H1 (cell line): Measurements from ENCODE around the gene TBCE. TPM values are rescaled to one million over a fixed set of nuclear protein-coding genes. Genes with fewer than 3 reads are reported as not detected.

Source experiments
- CEBPB ChIP-seq: IDR thresholded peaks from 2 replicates; pipeline ENCODE4 v1.6.1; 2012; ENCODE audit warnings: low read depth, low read length
- E2F6 ChIP-seq: IDR thresholded peaks from 2 replicates; pipeline ENCODE4 v1.6.1; 2012; ENCODE audit warnings: inconsistent platforms
- GABPA ChIP-seq: IDR thresholded peaks from 2 replicates; pipeline ENCODE4 v1.6.1; 2011; ENCODE audit warnings: mild to moderate bottlenecking, low read length, moderate library complexity, borderline replicate concordance; ENCODE audit not compliant: insufficient read depth
- MAFK ChIP-seq: IDR thresholded peaks from 2 replicates; pipeline ENCODE4 v1.6.1; 2012; ENCODE audit warnings: low read depth, mild to moderate bottlenecking, improper control_type of control experiment, low read length
- polyA plus RNA-seq, 7 experiments: library from polyadenylated mRNA; depleted of rRNA in 3 of 7; stranded (reverse) in 5 of 7; unstranded in 2 of 7; fragments of >200 nt in 5 of 7; fragments of 200-250 nt in 2 of 7; gene quantifications; 1 replicate in 5 of 7; 2 replicates in 1 of 7; 4 replicates in 1 of 7; pipeline versions ENCODE4 v1.2.1 to v1.2.3, GENCODE V29; 2011 to 2013; ENCODE audit warnings: missing spikeins in 2 of 7, mixed read lengths in 2 of 7
- total RNA-seq: library from RNA; stranded (reverse); fragmentation: NEBNext Ultra II Directional; extraction: Animal tissue kit (Norgen Biotek cat#: 25700); gene quantifications from 2 replicates; pipeline ENCODE4 v1.2.1, GENCODE V29; 2021
- TF ChIP-seq, protein P1 (sequence below): IDR thresholded peaks from 2 replicates; pipeline ENCODE4 v1.6.1; 2011; ENCODE audit warnings: low read length, improper control_type of control experiment

The TBCE gene
- total and polyA plus RNA-seq, 2 of the 8 experiments (the other 6 are each of a cell fraction or from before 2014, with no cell fraction given) = 22.7 to 42.9 TPM

- TF ChIP-seq, protein P1, sequence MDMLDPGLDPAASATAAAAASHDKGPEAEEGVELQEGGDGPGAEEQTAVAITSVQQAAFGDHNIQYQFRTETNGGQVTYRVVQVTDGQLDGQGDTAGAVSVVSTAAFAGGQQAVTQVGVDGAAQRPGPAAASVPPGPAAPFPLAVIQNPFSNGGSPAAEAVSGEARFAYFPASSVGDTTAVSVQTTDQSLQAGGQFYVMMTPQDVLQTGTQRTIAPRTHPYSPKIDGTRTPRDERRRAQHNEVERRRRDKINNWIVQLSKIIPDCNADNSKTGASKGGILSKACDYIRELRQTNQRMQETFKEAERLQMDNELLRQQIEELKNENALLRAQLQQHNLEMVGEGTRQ = no peak
- TF ChIP-seq CEBPB (no peak), MAFK (no peak), E2F6 (no peak), GABPA (no peak)
These were observed 48.0 kb downstream of the TBCE start (continued) for GRCh38 chr1:235415008-235415904.
